DOHH2 (cell line): ENCODE measurements around the gene PRPF8.

Source experiments
- EZH2phosphoT487 ChIP-seq: fragments of 200-600 bp; sonication (generic); IDR thresholded peaks from 2 replicates; pipeline ENCODE4 v1.6.1; 2017; ENCODE audit warnings: borderline replicate concordance, mild to moderate bottlenecking, antibody characterized with exemption, low read length, moderate library complexity, mixed read lengths
- TF ChIP-seq, protein P1 (sequence below): fragments of 200-600 bp; sonication (generic); IDR thresholded peaks from one replicate; pipeline ENCODE4 v1.5.1; 2014; ENCODE audit warnings: antibody characterized with exemption, mild to moderate bottlenecking, low read depth, low read length; ENCODE audit not compliant: poor library complexity, severe bottlenecking

DNA sequence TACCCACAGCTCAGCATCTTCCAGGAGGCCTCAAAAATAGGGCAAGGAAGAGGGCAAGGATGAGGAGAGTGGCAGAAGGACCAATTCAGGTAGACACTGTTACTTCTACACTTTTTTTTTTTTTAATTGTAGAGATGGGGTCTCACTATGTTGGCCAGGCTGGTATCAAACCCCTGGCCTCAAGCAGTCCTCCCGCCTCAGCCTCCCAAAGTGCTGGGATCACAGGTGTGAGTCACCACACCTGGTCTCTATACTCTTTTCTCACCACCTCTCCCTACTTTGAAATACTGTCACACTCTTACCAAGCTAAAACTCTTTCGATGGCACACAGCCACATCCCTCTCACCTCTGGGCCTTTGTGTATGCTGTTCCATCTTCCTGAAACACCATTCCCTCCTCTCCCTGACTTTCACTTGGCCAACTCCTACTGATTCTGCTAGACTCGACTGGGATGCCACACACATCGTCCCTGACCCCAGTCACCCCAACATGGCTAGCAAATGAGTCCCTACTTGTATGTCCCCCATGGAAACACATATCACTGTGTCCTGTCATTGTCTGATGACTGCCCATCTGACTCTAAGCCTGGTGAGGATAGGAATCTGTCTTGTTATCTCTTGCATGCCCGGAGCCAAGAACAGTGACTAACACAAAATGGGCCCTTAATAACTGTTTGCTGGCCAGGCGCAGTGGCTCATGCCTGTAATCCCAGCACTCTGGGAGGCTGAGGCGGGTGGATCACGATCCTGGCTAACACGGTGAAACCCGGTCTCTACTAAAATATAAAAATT is 48.8 kb downstream of the PRPF8 start:
- TF ChIP-seq EZH2phosphoT487, result no peak
- TF ChIP-seq, protein P1, sequence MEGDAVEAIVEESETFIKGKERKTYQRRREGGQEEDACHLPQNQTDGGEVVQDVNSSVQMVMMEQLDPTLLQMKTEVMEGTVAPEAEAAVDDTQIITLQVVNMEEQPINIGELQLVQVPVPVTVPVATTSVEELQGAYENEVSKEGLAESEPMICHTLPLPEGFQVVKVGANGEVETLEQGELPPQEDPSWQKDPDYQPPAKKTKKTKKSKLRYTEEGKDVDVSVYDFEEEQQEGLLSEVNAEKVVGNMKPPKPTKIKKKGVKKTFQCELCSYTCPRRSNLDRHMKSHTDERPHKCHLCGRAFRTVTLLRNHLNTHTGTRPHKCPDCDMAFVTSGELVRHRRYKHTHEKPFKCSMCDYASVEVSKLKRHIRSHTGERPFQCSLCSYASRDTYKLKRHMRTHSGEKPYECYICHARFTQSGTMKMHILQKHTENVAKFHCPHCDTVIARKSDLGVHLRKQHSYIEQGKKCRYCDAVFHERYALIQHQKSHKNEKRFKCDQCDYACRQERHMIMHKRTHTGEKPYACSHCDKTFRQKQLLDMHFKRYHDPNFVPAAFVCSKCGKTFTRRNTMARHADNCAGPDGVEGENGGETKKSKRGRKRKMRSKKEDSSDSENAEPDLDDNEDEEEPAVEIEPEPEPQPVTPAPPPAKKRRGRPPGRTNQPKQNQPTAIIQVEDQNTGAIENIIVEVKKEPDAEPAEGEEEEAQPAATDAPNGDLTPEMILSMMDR, result no peak
